WTC11 (cell line): Measurements from ENCODE around the gene KNSTRN. TPM values are rescaled to one million over a fixed set of nuclear protein-coding genes. Genes with fewer than 3 reads are reported as not detected.

ENCODE experiments used
- ATAC-seq: fragments of 200-7000 bp; cut with Tn5 transposase; 2 replicates; pipeline ENCODE4 v1.10.0; 2021; ENCODE audit warnings: mild to moderate bottlenecking, moderate library complexity
- CTCF ChIA-PET: fragments of 300-600 bp; sonication (Branson Sonifier 250); formaldehyde crosslinking; loops from one replicate; lab custom pipeline; 2021; ENCODE audit warnings: antibody characterized with exemption; lab: Charles Lee
- POLR2A ChIA-PET: fragments of 350-600 bp; sonication (Branson Sonifier 250); formaldehyde crosslinking; loops from one replicate; lab custom pipeline; 2021; ENCODE audit warnings: antibody characterized with exemption; lab: Charles Lee
- DNase-seq: peaks from one replicate; pipeline ENCODE4 v3.0.0; 2021; ENCODE audit warnings: low spot score
- H3K27ac Mint-ChIP-seq: 2 replicates; pipeline ENCODE4 v1.8.0; 2021; ENCODE audit warnings: mixed read lengths
- H3K27me3 Mint-ChIP-seq: 2 replicates; pipeline ENCODE4 v1.8.0; 2021; ENCODE audit warnings: low read depth, mild to moderate bottlenecking, moderate library complexity, mixed read lengths
- H3K36me3 Mint-ChIP-seq: 2 replicates; pipeline ENCODE4 v1.8.0; 2021; ENCODE audit warnings: mixed read lengths
- H3K4me1 Mint-ChIP-seq: 2 replicates; pipeline ENCODE4 v1.8.0; 2022; ENCODE audit warnings: mixed read lengths
- H3K4me3 Mint-ChIP-seq: 2 replicates; pipeline ENCODE4 v1.8.0; 2021; ENCODE audit warnings: mild to moderate bottlenecking, moderate library complexity, mixed read lengths
- H3K9me3 Mint-ChIP-seq: 2 replicates; pipeline ENCODE4 v1.8.0; 2021; ENCODE audit warnings: mixed read lengths
- CBFB ChIP-seq: sonication (generic); formaldehyde crosslinking; IDR thresholded peaks from 2 replicates; pipeline ENCODE4 v1.8.1; 2022; ENCODE audit warnings: mild to moderate bottlenecking, low read depth, missing genetic modification reagents
- CREB1 ChIP-seq: sonication (generic); formaldehyde crosslinking; IDR thresholded peaks from 2 replicates; pipeline ENCODE4 v1.8.0; 2023; ENCODE audit warnings: mild to moderate bottlenecking, missing genetic modification reagents
- ETV6 ChIP-seq: sonication (generic); formaldehyde crosslinking; IDR thresholded peaks from 2 replicates; pipeline ENCODE4 v1.8.1; 2022; ENCODE audit warnings: mild to moderate bottlenecking, missing genetic modification reagents
- FOXP4 ChIP-seq: sonication (generic); formaldehyde crosslinking; IDR thresholded peaks from 2 replicates; pipeline ENCODE4 v1.8.0; 2022; ENCODE audit warnings: mild to moderate bottlenecking, missing genetic modification reagents
- GABPB1 ChIP-seq: sonication (generic); formaldehyde crosslinking; IDR thresholded peaks from 2 replicates; pipeline ENCODE4 v1.8.1; 2023; ENCODE audit warnings: mild to moderate bottlenecking, missing genetic modification reagents
- KAT7 ChIP-seq: sonication (generic); formaldehyde crosslinking; IDR thresholded peaks from 2 replicates; pipeline ENCODE4 v1.8.1; 2023; ENCODE audit warnings: missing genetic modification reagents, mild to moderate bottlenecking, borderline replicate concordance
- OVOL2 ChIP-seq: fragments of 250-450 bp; sonication (Bioruptor Pico); IDR thresholded peaks from 2 replicates; pipeline ENCODE4 v1.9.0; 2021; ENCODE audit warnings: mild to moderate bottlenecking, borderline replicate concordance
- PREB ChIP-seq: sonication (generic); formaldehyde crosslinking; IDR thresholded peaks from 2 replicates; pipeline ENCODE4 v1.8.1; 2022; ENCODE audit warnings: mild to moderate bottlenecking, missing genetic modification reagents, moderate library complexity, borderline replicate concordance
- SMAD3 ChIP-seq: sonication (generic); formaldehyde crosslinking; IDR thresholded peaks from 2 replicates; pipeline ENCODE4 v1.8.0; 2022; ENCODE audit warnings: missing genetic modification reagents, mild to moderate bottlenecking, borderline replicate concordance
- total RNA-seq: library from RNA; stranded (reverse); gene quantifications from 3 replicates; pipeline ENCODE4 v1.2.3, GENCODE V29; 2021
- TF ChIP-seq, protein P1 (sequence below): sonication (generic); formaldehyde crosslinking; IDR thresholded peaks from 2 replicates; pipeline ENCODE4 v1.8.1; 2023; ENCODE audit warnings: mild to moderate bottlenecking, missing genetic modification reagents, moderate library complexity
- TF ChIP-seq, protein P2 (sequence below): sonication (generic); formaldehyde crosslinking; IDR thresholded peaks from 2 replicates; pipeline ENCODE4 v1.8.0; 2022; ENCODE audit warnings: missing genetic modification reagents
- TF ChIP-seq, protein P3 (sequence below): sonication (generic); formaldehyde crosslinking; IDR thresholded peaks from 2 replicates; pipeline ENCODE4 v1.8.1; 2023; ENCODE audit warnings: mild to moderate bottlenecking, missing genetic modification reagents, borderline replicate concordance
- TF ChIP-seq, protein P4 (sequence below): fragments of 250-450 bp; sonication (Bioruptor Pico); conservative IDR thresholded peaks from 2 replicates; pipeline ENCODE4 v1.9.0; 2021; ENCODE audit warnings: mild to moderate bottlenecking
- TF ChIP-seq, protein P5 (sequence below): sonication (generic); formaldehyde crosslinking; IDR thresholded peaks from 2 replicates; pipeline ENCODE4 v1.8.1; 2022; ENCODE audit warnings: low read depth, mild to moderate bottlenecking, moderate library complexity, missing genetic modification reagents, borderline replicate concordance

The KNSTRN gene
- total RNA-seq, 1 experiment from 2014 or later, result 73.4 TPM

DNA sequence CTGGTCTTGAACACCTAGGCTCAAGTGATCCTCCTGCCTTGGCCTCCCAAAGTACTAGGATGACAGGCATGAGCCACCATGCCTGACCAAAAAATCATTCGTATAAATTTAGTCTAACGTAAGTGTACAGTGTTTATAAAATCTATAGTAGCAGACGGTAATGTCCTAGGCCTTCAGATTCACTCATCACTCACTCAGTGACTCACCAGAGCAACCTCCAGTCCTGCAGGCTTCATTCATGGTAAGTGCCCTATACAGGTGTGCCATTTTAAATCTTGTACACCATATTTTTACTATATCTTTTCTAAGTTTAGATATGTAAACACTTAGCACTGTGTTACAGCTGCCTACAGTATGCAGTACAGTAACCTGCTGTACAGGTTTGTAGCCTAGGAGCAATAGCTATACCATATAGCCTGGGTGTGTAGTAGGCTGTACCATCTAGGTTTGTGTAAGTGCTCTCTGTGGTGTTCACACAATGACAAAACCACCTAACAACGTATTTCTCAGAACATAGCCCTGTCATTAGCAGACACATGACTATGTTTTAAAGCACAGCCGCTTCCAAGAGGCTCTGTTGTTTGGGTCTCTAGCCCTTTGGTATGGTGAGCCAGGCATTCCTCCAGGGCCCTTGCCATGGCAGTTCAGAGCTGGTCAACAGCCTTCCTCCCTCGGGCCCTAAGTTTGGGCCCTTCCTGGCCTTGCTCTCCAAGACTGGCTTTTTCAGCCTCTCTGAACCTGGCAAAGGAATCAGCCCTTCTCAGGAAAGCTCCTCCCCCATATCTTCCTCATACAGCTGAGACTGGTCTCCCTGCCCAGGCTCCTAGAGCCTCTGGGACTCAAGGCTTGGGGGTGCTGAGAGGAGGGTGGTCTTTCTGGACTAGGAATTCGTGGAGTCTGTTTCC, 39.9 kb upstream of the KNSTRN start:
- POLR2A ChIA-PET, result interaction anchor here (0.6 to 0.8 kb wide), 2 partner anchors 20 to 54 kb away, joined by 3 to 7 read pairs; no protein-coding TSS in a partner anchor
- no peak overlapping the region for H3K4me3 Mint-ChIP-seq
- no peak for ATAC-seq

DNA sequence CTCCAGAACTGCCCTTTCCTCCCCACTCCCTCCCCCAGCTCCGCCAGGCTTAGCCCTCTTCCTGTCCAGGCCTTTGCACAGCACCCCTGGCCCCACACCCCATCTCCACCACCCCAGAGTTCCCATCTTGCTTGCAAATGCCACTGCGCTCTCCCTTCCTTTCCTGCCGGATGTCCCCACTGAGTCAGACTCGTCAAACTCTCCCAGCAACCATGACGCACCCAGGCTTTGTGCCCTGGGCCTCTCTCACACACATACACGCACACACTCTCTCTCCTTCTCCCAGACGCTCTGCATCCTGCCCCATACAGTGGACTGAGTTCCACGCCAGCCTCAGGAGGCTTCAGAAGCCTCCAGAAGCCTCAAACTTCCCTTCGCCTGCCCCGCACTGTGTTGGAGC, 39.0 kb upstream of the KNSTRN start:
- no peak overlapping the region for H3K27ac Mint-ChIP-seq
- H3K36me3 Mint-ChIP-seq, result no peaks in the 10 kb centered on the region
- peaks cover 19% of the 10 kb centered on the region for H3K4me1 Mint-ChIP-seq
- no peak for ATAC-seq
- DNase-seq, result no peak
- H3K9me3 Mint-ChIP-seq, result no peaks in the 10 kb centered on the region
- no peak overlapping the region for H3K4me3 Mint-ChIP-seq
- ChIA-PET CTCF (interaction anchor here (0.7 to 9.6 kb wide), 19 partner anchors 8 to 306 kb away, joined by 3 to 234 read pairs (median 10); partner anchors contain the start of genes DISP2, INAFM2, IVD and KNSTRN), POLR2A (interaction anchor here (0.6 to 0.8 kb wide), 2 partner anchors 21 to 54 kb away, joined by 3 to 7 read pairs; no protein-coding TSS in a partner anchor)
- H3K27me3 Mint-ChIP-seq, result no peaks in the 10 kb centered on the region
- TF ChIP-seq, protein P1, sequence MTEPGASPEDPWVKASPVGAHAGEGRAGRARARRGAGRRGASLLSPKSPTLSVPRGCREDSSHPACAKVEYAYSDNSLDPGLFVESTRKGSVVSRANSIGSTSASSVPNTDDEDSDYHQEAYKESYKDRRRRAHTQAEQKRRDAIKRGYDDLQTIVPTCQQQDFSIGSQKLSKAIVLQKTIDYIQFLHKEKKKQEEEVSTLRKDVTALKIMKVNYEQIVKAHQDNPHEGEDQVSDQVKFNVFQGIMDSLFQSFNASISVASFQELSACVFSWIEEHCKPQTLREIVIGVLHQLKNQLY (CRISPR knock-in tag), result no peak
- no peak for TF ChIP-seq GABPB1 (CRISPR knock-in tag)
- TF ChIP-seq OVOL2 (CRISPR knock-in tag), result no peak
- TF ChIP-seq, protein P2, sequence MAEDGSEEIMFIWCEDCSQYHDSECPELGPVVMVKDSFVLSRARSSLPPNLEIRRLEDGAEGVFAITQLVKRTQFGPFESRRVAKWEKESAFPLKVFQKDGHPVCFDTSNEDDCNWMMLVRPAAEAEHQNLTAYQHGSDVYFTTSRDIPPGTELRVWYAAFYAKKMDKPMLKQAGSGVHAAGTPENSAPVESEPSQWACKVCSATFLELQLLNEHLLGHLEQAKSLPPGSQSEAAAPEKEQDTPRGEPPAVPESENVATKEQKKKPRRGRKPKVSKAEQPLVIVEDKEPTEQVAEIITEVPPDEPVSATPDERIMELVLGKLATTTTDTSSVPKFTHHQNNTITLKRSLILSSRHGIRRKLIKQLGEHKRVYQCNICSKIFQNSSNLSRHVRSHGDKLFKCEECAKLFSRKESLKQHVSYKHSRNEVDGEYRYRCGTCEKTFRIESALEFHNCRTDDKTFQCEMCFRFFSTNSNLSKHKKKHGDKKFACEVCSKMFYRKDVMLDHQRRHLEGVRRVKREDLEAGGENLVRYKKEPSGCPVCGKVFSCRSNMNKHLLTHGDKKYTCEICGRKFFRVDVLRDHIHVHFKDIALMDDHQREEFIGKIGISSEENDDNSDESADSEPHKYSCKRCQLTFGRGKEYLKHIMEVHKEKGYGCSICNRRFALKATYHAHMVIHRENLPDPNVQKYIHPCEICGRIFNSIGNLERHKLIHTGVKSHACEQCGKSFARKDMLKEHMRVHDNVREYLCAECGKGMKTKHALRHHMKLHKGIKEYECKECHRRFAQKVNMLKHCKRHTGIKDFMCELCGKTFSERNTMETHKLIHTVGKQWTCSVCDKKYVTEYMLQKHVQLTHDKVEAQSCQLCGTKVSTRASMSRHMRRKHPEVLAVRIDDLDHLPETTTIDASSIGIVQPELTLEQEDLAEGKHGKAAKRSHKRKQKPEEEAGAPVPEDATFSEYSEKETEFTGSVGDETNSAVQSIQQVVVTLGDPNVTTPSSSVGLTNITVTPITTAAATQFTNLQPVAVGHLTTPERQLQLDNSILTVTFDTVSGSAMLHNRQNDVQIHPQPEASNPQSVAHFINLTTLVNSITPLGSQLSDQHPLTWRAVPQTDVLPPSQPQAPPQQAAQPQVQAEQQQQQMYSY (CRISPR knock-in tag), result no peak
- TF ChIP-seq, protein P3, sequence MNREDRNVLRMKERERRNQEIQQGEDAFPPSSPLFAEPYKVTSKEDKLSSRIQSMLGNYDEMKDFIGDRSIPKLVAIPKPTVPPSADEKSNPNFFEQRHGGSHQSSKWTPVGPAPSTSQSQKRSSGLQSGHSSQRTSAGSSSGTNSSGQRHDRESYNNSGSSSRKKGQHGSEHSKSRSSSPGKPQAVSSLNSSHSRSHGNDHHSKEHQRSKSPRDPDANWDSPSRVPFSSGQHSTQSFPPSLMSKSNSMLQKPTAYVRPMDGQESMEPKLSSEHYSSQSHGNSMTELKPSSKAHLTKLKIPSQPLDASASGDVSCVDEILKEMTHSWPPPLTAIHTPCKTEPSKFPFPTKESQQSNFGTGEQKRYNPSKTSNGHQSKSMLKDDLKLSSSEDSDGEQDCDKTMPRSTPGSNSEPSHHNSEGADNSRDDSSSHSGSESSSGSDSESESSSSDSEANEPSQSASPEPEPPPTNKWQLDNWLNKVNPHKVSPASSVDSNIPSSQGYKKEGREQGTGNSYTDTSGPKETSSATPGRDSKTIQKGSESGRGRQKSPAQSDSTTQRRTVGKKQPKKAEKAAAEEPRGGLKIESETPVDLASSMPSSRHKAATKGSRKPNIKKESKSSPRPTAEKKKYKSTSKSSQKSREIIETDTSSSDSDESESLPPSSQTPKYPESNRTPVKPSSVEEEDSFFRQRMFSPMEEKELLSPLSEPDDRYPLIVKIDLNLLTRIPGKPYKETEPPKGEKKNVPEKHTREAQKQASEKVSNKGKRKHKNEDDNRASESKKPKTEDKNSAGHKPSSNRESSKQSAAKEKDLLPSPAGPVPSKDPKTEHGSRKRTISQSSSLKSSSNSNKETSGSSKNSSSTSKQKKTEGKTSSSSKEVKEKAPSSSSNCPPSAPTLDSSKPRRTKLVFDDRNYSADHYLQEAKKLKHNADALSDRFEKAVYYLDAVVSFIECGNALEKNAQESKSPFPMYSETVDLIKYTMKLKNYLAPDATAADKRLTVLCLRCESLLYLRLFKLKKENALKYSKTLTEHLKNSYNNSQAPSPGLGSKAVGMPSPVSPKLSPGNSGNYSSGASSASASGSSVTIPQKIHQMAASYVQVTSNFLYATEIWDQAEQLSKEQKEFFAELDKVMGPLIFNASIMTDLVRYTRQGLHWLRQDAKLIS (CRISPR knock-in tag), result no peak

More for the DNA sequence above, 39.9 kb upstream of the KNSTRN start:
- Mint-ChIP-seq H3K9me3 (no peaks in the 10 kb centered on the region), H3K36me3 (no peaks in the 10 kb centered on the region), H3K4me1 (peaks cover 26% of the 10 kb centered on the region), H3K27ac (no peak overlapping the region), H3K27me3 (peaks cover 3% of the 10 kb centered on the region; the same call in 1 of the 2 replicates)
- TF ChIP-seq PREB (CRISPR knock-in tag) (no peak), FOXP4 (no peak), ETV6 (CRISPR knock-in tag) (no peak), CREB1 (CRISPR knock-in tag) (no peak), KAT7 (CRISPR knock-in tag) (no peak), CBFB (CRISPR knock-in tag) (no peak), SMAD3 (no peak)
- TF ChIP-seq, protein P4, sequence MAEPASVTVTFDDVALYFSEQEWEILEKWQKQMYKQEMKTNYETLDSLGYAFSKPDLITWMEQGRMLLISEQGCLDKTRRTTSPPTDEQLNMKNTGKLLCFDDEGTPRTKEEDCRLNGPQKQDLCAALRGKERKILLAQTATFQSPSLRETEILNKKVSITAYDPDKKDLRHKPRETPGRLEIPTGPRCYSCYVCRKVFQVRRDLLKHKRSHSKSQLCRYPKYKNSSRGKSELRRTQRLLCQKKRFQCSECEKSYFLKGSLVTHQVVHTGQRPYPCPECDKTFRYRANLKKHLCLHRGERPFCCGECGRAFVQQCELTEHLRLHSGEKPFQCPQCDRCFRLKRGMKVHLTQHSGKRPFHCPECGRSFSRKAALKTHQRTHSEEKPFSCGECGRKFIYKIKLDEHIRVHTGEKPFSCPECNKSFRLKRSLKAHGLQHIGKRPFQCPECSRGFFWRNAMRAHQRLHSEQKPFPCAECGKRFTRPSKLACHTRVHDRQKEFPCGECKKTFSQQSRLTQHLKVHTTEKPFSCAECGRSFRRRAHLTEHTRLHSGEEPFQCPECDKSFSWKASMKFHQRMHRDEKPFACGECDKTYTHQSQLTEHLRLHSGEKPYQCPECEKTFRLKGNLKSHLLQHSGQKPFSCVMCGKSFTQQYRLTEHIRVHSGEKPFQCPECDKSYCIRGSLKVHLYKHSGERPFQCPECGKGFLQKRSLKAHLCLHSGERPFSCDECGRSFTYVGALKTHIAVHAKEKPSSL (CRISPR knock-in tag), result no peak
- TF ChIP-seq, protein P5, sequence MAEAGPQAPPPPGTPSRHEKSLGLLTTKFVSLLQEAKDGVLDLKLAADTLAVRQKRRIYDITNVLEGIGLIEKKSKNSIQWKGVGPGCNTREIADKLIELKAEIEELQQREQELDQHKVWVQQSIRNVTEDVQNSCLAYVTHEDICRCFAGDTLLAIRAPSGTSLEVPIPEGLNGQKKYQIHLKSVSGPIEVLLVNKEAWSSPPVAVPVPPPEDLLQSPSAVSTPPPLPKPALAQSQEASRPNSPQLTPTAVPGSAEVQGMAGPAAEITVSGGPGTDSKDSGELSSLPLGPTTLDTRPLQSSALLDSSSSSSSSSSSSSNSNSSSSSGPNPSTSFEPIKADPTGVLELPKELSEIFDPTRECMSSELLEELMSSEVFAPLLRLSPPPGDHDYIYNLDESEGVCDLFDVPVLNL, result no peak
- CTCF ChIA-PET, result interaction anchor here (0.7 to 9.6 kb wide), 10 partner anchors 13 to 80 kb away, joined by 4 to 234 read pairs (median 40); partner anchors contain the start of genes DISP2, IVD and KNSTRN
- DNase-seq, result no peak
